Measurements from ENCODE around the gene FER. TPM values are rescaled to one million over a fixed set of nuclear protein-coding genes. Genes with fewer than 3 reads are reported as not detected.

FER gene
- polyA plus RNA-seq, 1 donor from 2014 or later: 8.5 TPM

DNA sequence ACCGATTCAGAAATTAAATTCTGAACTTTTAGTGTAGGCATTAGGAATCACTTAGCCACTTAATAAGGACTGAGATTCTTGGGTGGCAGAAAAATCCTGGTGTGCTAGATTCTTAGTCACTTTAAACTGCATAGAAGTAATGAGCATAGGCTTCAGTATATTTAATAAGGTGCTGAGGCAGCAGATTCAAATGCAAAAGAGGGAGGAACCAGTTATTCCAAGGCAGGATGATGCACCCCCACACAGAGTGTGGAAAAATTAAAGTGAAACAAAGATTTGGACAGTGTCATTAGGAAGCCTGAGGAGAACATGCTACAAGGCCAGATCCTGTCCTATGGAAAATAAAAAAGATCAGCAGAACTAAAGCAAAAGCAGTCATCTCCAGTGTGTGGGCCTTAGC is 444.3 kb downstream of the FER start:
- Histone ChIP-seq H4K20me1 (ENCODE audit: insufficient read depth) (no peaks in the 10 kb centered on the region), H3K9me3 (ENCODE audit: low read length) (no peaks in the 10 kb centered on the region), H3K9me2 (ENCODE audit: insufficient read depth, low read length) (no peaks in the 10 kb centered on the region), H3K79me2 (replicated peaks; ENCODE audit: insufficient read depth, low read length) (no peaks in the 10 kb centered on the region), H3K9ac (ENCODE audit: low read length) (no peak overlapping the region), H3F3A (ENCODE audit: insufficient read depth, low read length, poor library complexity, severe bottlenecking) (no peaks in the 10 kb centered on the region), H3K4me3 (ENCODE audit: low read length) (no peak overlapping the region), H3K27me3 (ENCODE audit: insufficient read depth, low read depth, low read length) (no peaks in the 10 kb centered on the region), H2AFZ (ENCODE audit: low read depth, low read length) (no peak overlapping the region), H3K36me3 (ENCODE audit: insufficient read depth, low read length) (no peaks in the 10 kb centered on the region), H3K27ac (ENCODE audit: low read length) (no peak overlapping the region), H3K4me2 (ENCODE audit: low read length) (no peak overlapping the region)
- no peak for TF ChIP-seq CTCF (IDR thresholded peaks at IDR 0.05; ENCODE audit: poor library complexity, severe bottlenecking)
- TF ChIP-seq, protein P1, sequence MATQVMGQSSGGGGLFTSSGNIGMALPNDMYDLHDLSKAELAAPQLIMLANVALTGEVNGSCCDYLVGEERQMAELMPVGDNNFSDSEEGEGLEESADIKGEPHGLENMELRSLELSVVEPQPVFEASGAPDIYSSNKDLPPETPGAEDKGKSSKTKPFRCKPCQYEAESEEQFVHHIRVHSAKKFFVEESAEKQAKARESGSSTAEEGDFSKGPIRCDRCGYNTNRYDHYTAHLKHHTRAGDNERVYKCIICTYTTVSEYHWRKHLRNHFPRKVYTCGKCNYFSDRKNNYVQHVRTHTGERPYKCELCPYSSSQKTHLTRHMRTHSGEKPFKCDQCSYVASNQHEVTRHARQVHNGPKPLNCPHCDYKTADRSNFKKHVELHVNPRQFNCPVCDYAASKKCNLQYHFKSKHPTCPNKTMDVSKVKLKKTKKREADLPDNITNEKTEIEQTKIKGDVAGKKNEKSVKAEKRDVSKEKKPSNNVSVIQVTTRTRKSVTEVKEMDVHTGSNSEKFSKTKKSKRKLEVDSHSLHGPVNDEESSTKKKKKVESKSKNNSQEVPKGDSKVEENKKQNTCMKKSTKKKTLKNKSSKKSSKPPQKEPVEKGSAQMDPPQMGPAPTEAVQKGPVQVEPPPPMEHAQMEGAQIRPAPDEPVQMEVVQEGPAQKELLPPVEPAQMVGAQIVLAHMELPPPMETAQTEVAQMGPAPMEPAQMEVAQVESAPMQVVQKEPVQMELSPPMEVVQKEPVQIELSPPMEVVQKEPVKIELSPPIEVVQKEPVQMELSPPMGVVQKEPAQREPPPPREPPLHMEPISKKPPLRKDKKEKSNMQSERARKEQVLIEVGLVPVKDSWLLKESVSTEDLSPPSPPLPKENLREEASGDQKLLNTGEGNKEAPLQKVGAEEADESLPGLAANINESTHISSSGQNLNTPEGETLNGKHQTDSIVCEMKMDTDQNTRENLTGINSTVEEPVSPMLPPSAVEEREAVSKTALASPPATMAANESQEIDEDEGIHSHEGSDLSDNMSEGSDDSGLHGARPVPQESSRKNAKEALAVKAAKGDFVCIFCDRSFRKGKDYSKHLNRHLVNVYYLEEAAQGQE (IDR thresholded peaks at IDR 0.05; ENCODE audit: borderline replicate concordance): no peak
- TF ChIP-seq EZH2 (IDR thresholded peaks at IDR 0.05; ENCODE audit: borderline replicate concordance, insufficient read depth, low read length, poor library complexity, severe bottlenecking): no peak
- TF ChIP-seq TAF1 (IDR thresholded peaks at IDR 0.05; ENCODE audit: low read depth): no peak
- no peak for TF ChIP-seq EP300 (conservative IDR thresholded peaks at IDR 0.05; ENCODE audit: poor library complexity, severe bottlenecking)
- no peak for TF ChIP-seq POLR2AphosphoS5 (IDR thresholded peaks at IDR 0.05)

DNA sequence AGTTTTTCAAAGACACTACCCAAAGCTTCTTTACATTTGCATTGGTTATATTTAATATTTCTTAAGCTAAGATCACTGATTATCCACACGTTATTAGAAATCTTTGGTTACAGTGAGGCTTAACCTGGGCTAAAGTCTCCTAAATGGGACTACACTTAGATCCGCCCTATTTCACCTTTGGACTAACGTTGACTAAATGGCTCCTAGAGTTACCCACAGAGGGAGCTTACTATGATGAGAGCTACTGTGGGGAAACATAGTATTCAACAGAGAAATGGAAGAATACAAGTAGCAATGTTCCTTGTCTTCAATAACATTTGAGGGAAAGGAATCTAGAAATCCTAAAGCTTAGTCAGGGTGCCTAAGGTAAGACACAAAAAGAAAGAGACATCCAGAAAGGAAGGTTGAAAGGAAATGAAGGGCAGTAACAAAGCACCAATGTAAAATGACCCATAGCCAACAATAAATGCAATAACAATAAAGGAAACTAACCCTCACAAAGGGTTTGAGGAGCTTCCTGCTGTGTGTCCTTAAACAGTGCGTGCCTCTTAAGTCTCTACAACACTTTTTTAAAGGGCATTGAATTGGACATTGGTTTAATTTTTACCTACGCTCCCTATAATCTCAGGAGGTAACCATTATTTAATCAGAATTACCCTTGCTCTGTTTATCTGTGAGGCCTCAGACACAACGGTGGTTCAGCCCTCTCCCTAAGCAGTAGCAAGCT is 445.0 kb downstream of the FER start:
- Histone ChIP-seq H3K4me2 (ENCODE audit: low read length) (no peak overlapping the region), H3K9me2 (ENCODE audit: insufficient read depth, low read length) (no peaks in the 10 kb centered on the region), H2AFZ (ENCODE audit: low read depth, low read length) (no peak overlapping the region), H3F3A (ENCODE audit: insufficient read depth, low read length, poor library complexity, severe bottlenecking) (no peaks in the 10 kb centered on the region), H3K9ac (ENCODE audit: low read length) (no peak overlapping the region), H3K79me2 (replicated peaks; ENCODE audit: insufficient read depth, low read length) (no peaks in the 10 kb centered on the region), H3K9me3 (ENCODE audit: low read length) (no peaks in the 10 kb centered on the region), H3K27ac (ENCODE audit: low read length) (no peak overlapping the region), H4K20me1 (ENCODE audit: insufficient read depth) (no peaks in the 10 kb centered on the region), H3K36me3 (ENCODE audit: insufficient read depth, low read length) (no peaks in the 10 kb centered on the region), H3K4me3 (ENCODE audit: low read length) (no peak overlapping the region), H3K27me3 (ENCODE audit: insufficient read depth, low read depth, low read length) (no peaks in the 10 kb centered on the region)
- no peak for TF ChIP-seq SMC3 (conservative IDR thresholded peaks at IDR 0.05; ENCODE audit: poor library complexity)
- no peak for TF ChIP-seq RAD21 (conservative IDR thresholded peaks at IDR 0.05)
- no peak for TF ChIP-seq TAF1 (IDR thresholded peaks at IDR 0.05; ENCODE audit: low read depth)
- no peak for TF ChIP-seq EZH2 (IDR thresholded peaks at IDR 0.05; ENCODE audit: borderline replicate concordance, insufficient read depth, low read length, poor library complexity, severe bottlenecking)
- TF ChIP-seq EP300 (conservative IDR thresholded peaks at IDR 0.05; ENCODE audit: poor library complexity, severe bottlenecking): no peak
- TF ChIP-seq CTCF (IDR thresholded peaks at IDR 0.05; ENCODE audit: poor library complexity, severe bottlenecking): no peak
- TF ChIP-seq POLR2AphosphoS5 (IDR thresholded peaks at IDR 0.05): no peak
- TF ChIP-seq, protein P1 (IDR thresholded peaks at IDR 0.05; ENCODE audit: borderline replicate concordance): no peak
- no peak for TF ChIP-seq MXI1 (conservative IDR thresholded peaks at IDR 0.05; ENCODE audit: poor library complexity, severe bottlenecking)
